Skeletal muscle satellite cell (primary cell): ENCODE data around the gene SYT1.
A peak's percentile ranks its signal among the peaks of the same experiment; 100 is the strongest.

ENCODE experiments used
- H3K27me3 ChIP-seq: 2 replicates; pipeline ENCODE4 v1.7.0; 2013; ENCODE audit warnings: low read length; ENCODE audit not compliant: control insufficient read depth, insufficient read depth
- H3K36me3 ChIP-seq: 2 replicates; pipeline ENCODE4 v1.7.0; 2013; ENCODE audit warnings: mild to moderate bottlenecking, control low read depth, low read length; ENCODE audit not compliant: insufficient read depth
- H3K4me1 ChIP-seq: 2 replicates; pipeline ENCODE4 v1.7.0; 2013; ENCODE audit warnings: low read length; ENCODE audit not compliant: control insufficient read depth, insufficient read depth
- H3K4me2 ChIP-seq: 2 replicates; pipeline ENCODE4 v1.7.0; 2013; ENCODE audit warnings: mild to moderate bottlenecking, low read length
- H3K4me3 ChIP-seq: 2 replicates; pipeline ENCODE4 v1.7.0; 2013; ENCODE audit warnings: low read length
- H3K9ac ChIP-seq: 2 replicates; pipeline ENCODE4 v1.7.0; 2013; ENCODE audit warnings: mild to moderate bottlenecking, low read depth, low read length, moderate library complexity
- H3K9me3 ChIP-seq: replicated peaks from 2 replicates; pipeline ENCODE4 v1.7.0; 2013; ENCODE audit warnings: mild to moderate bottlenecking, control low read depth, low read length

Gene SYT1

DNA sequence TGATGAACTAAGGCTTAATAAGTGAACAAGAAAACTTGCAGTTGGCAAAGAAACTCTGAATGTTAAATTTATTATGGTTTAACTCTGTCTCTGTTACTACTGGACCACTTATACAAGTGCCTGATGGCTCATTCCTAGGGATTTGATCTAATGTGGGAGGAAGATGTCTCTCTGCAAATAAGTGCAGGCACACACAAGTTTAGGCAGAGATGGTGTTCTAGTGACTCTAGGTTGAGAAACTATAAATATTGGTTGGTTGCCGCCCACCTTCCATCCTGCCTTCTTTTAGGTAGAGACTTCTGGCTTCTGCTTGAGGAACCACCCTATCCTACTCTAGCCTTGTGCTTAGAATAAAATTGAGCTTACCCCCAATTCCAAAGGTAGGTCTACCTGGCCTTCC is 570.0 kb downstream of the SYT1 start:
- H3K4me3 ChIP-seq, result no peak overlapping the region
- no peak overlapping the region for H3K9ac ChIP-seq
- H3K4me2 ChIP-seq, result no peak overlapping the region
- no peaks in the 10 kb centered on the region for H3K9me3 ChIP-seq
- no peaks in the 10 kb centered on the region for H3K27me3 ChIP-seq
- no peaks in the 10 kb centered on the region for H3K36me3 ChIP-seq
- peaks cover 8% of the 10 kb centered on the region for H3K4me1 ChIP-seq

DNA sequence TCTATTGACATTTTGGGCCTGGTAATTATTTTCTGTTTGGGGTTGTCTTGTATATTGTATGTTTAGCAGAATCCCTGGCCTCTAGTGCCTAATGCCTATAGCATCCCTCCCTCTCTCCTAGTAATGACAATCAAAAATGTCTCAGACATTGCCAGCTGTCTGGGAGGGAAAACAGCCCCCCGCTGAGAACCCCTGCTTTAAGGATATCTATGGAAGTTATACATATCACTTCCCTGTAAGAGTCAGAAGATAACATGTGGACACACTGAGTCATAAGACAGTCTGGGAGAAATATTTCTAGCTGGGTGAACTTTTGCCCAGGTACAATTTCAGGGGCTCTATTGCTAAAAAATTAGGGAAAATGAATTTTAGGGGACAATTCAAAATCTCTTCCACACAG is 571.2 kb downstream of the SYT1 start:
- H3K4me2 ChIP-seq, result no peak overlapping the region
- no peaks in the 10 kb centered on the region for H3K9me3 ChIP-seq

GRCh38 chr12:79438480-79439174 is 574.1 kb downstream of the SYT1 start:
- Histone ChIP-seq H3K27me3 (no peaks in the 10 kb centered on the region), H3K9ac (no peak overlapping the region), H3K4me1 (peaks cover 14% of the 10 kb centered on the region), H3K9me3 (no peaks in the 10 kb centered on the region), H3K4me3 (no peak overlapping the region), H3K4me2 (no peak overlapping the region), H3K36me3 (no peaks in the 10 kb centered on the region)

More for the DNA sequence above, 571.2 kb downstream of the SYT1 start:
- Histone ChIP-seq H3K4me3 (no peak overlapping the region), H3K36me3 (no peaks in the 10 kb centered on the region), H3K27me3 (no peaks in the 10 kb centered on the region), H3K4me1 (peaks cover 8% of the 10 kb centered on the region), H3K9ac (no peak overlapping the region)

- peaks cover 19% of the 10 kb centered on the region for H3K4me1 ChIP-seq
- no peaks in the 10 kb centered on the region for H3K9me3 ChIP-seq
- no peak overlapping the region for H3K9ac ChIP-seq
- H3K27me3 ChIP-seq, result no peaks in the 10 kb centered on the region
- H3K4me2 ChIP-seq, result no peak overlapping the region
- H3K36me3 ChIP-seq, result no peaks in the 10 kb centered on the region
- H3K4me3 ChIP-seq, result no peak overlapping the region
Measured at GRCh38 chr12:79439175-79439825, 574.7 kb downstream of the SYT1 start.

DNA sequence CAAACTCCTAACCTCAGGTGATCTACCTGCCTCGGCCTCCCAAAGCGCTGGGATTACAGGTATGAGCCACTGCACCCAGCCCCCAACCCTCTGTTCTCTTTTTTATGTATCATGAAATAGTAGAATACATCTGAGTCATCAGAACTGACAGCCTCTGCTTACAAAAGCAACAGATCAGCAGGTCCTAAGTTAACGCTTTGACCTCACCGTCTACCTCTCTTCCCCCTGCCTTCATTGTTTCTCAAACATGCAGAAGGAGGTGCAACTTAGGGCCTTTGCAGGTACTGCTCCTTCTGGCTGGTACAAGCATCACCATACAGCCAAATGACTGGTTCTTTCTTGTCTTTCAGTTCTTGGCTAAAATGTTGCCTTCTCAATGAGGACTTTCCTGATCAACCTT is 577.0 kb downstream of the SYT1 start:
- Histone ChIP-seq H3K4me3 (no peak overlapping the region), H3K4me2 (no peak overlapping the region), H3K9me3 (no peaks in the 10 kb centered on the region), H3K4me1 (peaks cover 24% of the 10 kb centered on the region), H3K9ac (no peak overlapping the region), H3K36me3 (no peaks in the 10 kb centered on the region), H3K27me3 (no peaks in the 10 kb centered on the region)

DNA sequence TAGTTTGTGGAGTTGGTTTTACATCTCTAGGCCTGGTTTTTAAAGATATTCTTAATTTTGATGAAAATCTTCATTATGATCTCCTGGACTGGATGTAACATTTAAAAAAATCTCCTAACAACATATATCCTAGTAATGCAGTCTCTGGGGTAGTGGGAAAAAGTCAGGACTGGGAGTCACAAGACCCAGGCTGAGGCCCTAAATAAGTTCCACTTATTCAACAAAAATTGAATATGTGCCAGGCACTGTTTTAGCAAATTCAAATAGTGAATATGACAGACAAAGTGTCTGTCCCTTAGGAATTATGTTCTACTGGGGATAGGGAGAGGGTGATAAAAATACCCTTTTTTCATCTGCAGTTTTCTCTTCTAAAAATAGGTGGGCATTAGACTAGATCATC is 577.8 kb downstream of the SYT1 start:
- Histone ChIP-seq H3K4me1 (peaks cover 24% of the 10 kb centered on the region), H3K9me3 (no peaks in the 10 kb centered on the region), H3K4me3 (no peak overlapping the region), H3K4me2 (no peak overlapping the region), H3K9ac (no peak overlapping the region), H3K36me3 (no peaks in the 10 kb centered on the region), H3K27me3 (no peaks in the 10 kb centered on the region)

DNA sequence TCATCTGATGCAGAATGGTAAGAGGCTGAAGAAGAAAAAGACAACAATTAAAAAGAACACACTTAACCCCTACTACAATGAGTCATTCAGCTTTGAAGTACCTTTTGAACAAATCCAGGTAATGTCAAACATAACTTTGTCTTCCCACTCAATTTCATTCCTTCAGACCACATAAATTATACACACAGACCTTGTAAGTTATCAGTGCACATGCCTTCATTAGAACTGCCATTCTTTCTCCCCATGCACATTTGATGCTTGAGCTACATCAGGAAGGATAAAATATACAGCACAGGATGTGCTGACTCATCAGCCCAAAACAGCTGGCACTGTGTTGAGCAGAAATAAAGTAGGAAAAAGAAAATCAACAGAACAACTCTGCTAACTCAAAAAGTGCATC is 579.5 kb downstream of the SYT1 start:
- Histone ChIP-seq H3K27me3 (no peaks in the 10 kb centered on the region), H3K4me1 (peaks cover 20% of the 10 kb centered on the region), H3K4me3 (no peak overlapping the region), H3K4me2 (no peak overlapping the region), H3K9me3 (no peaks in the 10 kb centered on the region), H3K9ac (no peak overlapping the region), H3K36me3 (no peaks in the 10 kb centered on the region)

DNA sequence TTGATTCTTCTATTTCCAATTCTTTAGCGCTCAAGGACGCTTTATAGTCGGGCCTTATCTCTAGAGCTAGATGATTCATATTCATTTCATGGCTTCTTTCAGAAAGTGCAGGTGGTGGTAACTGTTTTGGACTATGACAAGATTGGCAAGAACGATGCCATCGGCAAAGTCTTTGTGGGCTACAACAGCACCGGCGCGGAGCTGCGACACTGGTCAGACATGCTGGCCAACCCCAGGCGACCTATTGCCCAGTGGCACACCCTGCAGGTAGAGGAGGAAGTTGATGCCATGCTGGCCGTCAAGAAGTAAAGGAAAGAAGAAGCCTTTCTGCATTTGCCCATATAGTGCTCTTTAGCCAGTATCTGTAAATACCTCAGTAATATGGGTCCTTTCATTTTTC is 584.2 kb downstream of the SYT1 start:
- Histone ChIP-seq H3K9me3 (no peaks in the 10 kb centered on the region), H3K36me3 (no peaks in the 10 kb centered on the region), H3K4me3 (no peak overlapping the region), H3K4me1 (peaks cover 36% of the 10 kb centered on the region), H3K9ac (no peak overlapping the region), H3K27me3 (no peaks in the 10 kb centered on the region), H3K4me2 (no peak overlapping the region)

- no peaks in the 10 kb centered on the region for H3K9me3 ChIP-seq
- peaks cover 40% of the 10 kb centered on the region for H3K4me1 ChIP-seq
- H3K27me3 ChIP-seq, result no peaks in the 10 kb centered on the region
- peak overlapping the region; percentile 62 for H3K4me2 ChIP-seq
- H3K9ac ChIP-seq, result peak overlapping the region; percentile 39
- no peak overlapping the region for H3K4me3 ChIP-seq
- no peaks in the 10 kb centered on the region for H3K36me3 ChIP-seq
Measured at GRCh38 chr12:79451365-79451764, 586.8 kb downstream of the SYT1 start.

DNA sequence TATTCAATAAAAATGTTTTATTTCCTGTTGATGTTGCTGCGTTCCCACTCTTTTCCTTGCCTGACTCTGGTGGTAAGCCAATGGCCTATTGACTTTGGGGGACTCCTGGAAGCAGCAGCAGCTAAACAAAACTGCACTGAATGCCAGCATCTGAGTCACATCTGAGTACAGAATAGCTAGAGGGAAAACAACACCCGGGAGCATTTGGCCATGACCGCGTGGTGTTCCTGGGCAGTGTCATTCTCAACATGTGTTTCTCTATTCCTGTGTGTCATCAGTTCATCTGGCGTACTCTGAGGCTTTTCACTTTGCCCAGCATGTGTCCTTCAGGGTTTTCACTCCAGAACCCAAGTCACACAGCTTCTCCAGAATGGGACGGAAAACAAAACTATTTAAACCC is 587.4 kb downstream of the SYT1 start:
- H3K27me3 ChIP-seq, result no peaks in the 10 kb centered on the region
- H3K9me3 ChIP-seq, result no peaks in the 10 kb centered on the region
- H3K36me3 ChIP-seq, result no peaks in the 10 kb centered on the region
- H3K4me2 ChIP-seq, result peak overlapping the region; percentile 62
- peaks cover 40% of the 10 kb centered on the region for H3K4me1 ChIP-seq
- H3K9ac ChIP-seq, result peak overlapping the region; percentile 62
- H3K4me3 ChIP-seq, result no peak overlapping the region

DNA sequence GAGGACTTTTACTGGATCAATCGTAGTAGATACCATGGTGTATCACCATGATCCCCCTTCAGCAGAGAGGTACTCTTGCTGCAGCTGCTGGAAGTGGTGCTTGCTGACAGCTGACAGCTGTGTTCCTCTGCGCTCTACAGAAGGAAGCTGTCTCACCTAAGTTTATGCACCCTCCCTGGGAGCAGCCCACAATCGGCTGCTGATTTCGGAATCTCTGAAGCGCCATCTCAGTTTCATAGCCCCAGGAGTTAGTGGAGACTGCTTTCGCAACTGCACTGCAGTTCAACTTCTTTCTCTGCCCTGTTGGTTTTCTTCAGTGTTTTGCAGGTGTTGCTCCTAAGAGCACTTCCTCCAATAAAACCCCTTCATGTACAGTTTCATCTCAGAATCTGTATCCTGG is 588.3 kb downstream of the SYT1 start:
- Histone ChIP-seq H3K27me3 (no peaks in the 10 kb centered on the region), H3K9ac (no peak overlapping the region), H3K4me3 (no peak overlapping the region), H3K4me1 (peaks cover 40% of the 10 kb centered on the region), H3K4me2 (no peak overlapping the region), H3K9me3 (no peaks in the 10 kb centered on the region), H3K36me3 (no peaks in the 10 kb centered on the region)

DNA sequence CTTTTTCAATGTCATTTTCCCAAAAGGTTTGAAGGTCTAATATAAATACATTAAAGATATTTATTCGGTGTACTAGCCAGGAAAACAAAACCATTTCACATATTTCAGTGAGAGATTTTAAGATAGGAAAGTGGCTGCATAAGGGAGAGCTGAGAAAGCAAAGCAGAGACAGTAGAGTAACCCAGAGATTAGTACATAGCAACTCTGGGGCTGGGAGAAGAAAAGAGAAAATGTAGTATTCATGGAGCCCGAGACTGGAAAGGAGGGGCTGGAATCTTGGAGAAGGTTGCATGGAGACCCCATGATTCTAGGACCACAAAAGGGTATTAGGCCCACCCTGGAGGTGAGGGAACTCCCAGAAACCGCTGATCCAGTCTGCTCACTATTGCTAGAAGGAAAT is 589.2 kb downstream of the SYT1 start:
- H3K4me1 ChIP-seq, result peaks cover 40% of the 10 kb centered on the region
- no peaks in the 10 kb centered on the region for H3K36me3 ChIP-seq
- peak overlapping the region; percentile 50 for H3K4me3 ChIP-seq
- H3K27me3 ChIP-seq, result no peaks in the 10 kb centered on the region
- peak overlapping the region; percentile 77 for H3K4me2 ChIP-seq
- no peaks in the 10 kb centered on the region for H3K9me3 ChIP-seq
- peak overlapping the region; percentile 30 for H3K9ac ChIP-seq
